Measurements from ENCODE around the gene EFCAB11.

DNA sequence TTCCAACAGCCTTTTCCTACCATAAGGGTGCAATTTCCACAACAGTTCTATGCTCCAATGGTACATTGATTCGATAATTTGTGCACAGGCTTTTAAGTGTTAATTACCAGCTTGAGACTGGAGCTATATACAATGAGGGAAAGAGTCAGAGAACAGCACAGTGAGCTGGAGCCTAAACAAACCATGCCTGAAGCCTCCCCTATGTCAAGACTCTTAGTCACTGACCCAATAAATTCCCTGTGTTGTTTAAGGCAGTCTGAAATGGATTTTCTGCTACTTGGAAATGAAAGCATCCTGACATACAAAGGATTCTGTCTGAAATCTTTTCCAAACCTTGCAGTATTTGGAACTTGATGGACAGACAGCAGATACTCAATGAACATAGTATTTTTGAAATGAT lies 149.0 kb downstream of the EFCAB11 start:
- TF ChIP-seq CTCF (IDR thresholded peaks at IDR 0.05) (no peak), POLR2AphosphoS5 (IDR thresholded peaks at IDR 0.05) (no peak), EP300 (IDR thresholded peaks at IDR 0.05) (no peak), POLR2A (IDR thresholded peaks at IDR 0.05) (no peak)
